Prostate gland (tissue), 2 donors: ENCODE measurements around the gene CSAD. TPM values are rescaled to one million over a fixed set of nuclear protein-coding genes. Genes with fewer than 3 reads are reported as not detected.
"Not testable (repeated sequence)": the region's sequence is repeated elsewhere in the genome, so short reads cannot be mapped to it uniquely, and the experiment has no call there.

Source experiments
- DNase-seq: peaks from one replicate; pipeline ENCODE4 v3.0.0-alpha.2; 2019; ENCODE audit warnings: low spot score
- H3K27ac ChIP-seq, 2 donors: fragments of 200-600 bp; sonication (generic); 2 replicates each; pipeline ENCODE4 v1.5.1; 2017 to 2019
- H3K27me3 ChIP-seq: fragments of 200-600 bp; sonication (generic); replicated peaks from 2 replicates; pipeline ENCODE4 v1.5.1; 2019; ENCODE audit not compliant: insufficient read depth
- H3K36me3 ChIP-seq, 2 donors: fragments of 200-600 bp; sonication (generic); 1 replicate in 1 of 2; 2 replicates in 1 of 2; pipeline versions ENCODE4 v1.5.1 to v1.8.1; 2017 to 2019
- H3K4me1 ChIP-seq: fragments of 200-600 bp; sonication (generic); replicated peaks from 2 replicates; pipeline ENCODE4 v1.5.1; 2019
- H3K4me3 ChIP-seq, 2 donors: fragments of 200-600 bp; sonication (generic); 2 replicates each; pipeline ENCODE4 v1.5.1; 2017 to 2019
- H3K9me3 ChIP-seq: fragments of 200-600 bp; sonication (generic); 2 replicates; pipeline ENCODE4 v1.5.1; 2017
- POLR2A ChIP-seq: fragments of 450-650 bp; IDR thresholded peaks from one replicate; pipeline ENCODE4 v1.6.1; 2016; ENCODE audit warnings: antibody characterized with exemption, mild to moderate bottlenecking
- POLR2AphosphoS5 ChIP-seq: sonication (generic); formaldehyde crosslinking; IDR thresholded peaks from one replicate; pipeline ENCODE4 v1.6.1; 2017; ENCODE audit warnings: antibody characterized with exemption
- WGBS: methylation state at CpG from one replicate; pipeline ENCODE4 v1.1.5; 2018; 5-methylcytosine and 5-hydroxymethylcytosine counted together
- intact Hi-C: fragments of 100-400 bp; cut with DNase I; formaldehyde crosslinking; loops from one replicate; pipeline ENCODE4 v1.14.2; 2022
- total RNA-seq, 2 donors: library from RNA; depleted of rRNA; stranded (reverse); fragments of >200 nt; gene quantifications; one replicate each; pipeline ENCODE4 v1.1.0, GENCODE V29; 2016
- TF ChIP-seq, protein P1 (sequence below), 4 experiments: fragments of 200-600 bp in 2 of 4; fragments of 450-650 bp in 2 of 4; sonication (generic) in 2 of 4; IDR thresholded peaks; 1 replicate in 3 of 4; 2 replicates in 1 of 4; pipeline ENCODE4 v1.5.1; 2016 to 2019; ENCODE audit warnings: antibody characterized with exemption in 4 of 4, mild to moderate bottlenecking in 2 of 4, moderate library complexity in 2 of 4

CSAD gene
- total RNA-seq, 2 donors from 2014 or later: 30.8 to 92.5 TPM

DNA sequence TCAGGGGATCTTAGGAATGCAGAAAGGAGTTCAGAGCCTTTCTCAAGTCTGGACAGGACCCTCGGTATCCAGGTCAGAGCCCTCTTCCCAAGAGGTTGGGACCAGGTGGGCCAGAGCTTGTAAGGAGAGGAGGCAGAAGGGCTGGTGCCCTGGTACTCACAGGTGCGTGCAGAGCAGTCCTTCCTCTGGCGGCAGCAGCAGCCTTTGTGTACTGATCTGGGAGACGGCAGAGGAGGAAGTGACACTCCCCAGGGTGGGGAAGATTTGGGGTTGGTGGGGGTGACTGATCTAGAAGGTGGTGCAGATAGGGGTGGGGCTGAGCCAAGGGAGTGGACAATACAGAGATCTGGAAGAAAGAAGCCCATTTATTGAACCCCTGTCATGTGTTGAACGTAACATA, 26.3 kb upstream of the CSAD start, which contains the start of gene ITGB7:
Gene ITGB7 (minus strand): TSS at position 210 of the 400 bp plus-strand sequence. CDS start 6,808 bp downstream, outside the sequence.
- Histone ChIP-seq H3K4me3 (no peak within 1 kb of the TSS), H3K9me3 (no peaks in the 10 kb centered on the region), H3K27me3 (no peaks in the 10 kb centered on the region), H3K27ac (no peak within 1 kb of the TSS), H3K36me3 (peaks cover 0 to 9% of the 10 kb centered on the region in 2 donors), H3K4me1 (no peaks in the 10 kb centered on the region)
- 36% methylated on average over 5 of the region's 5 CpGs for WGBS
- TF ChIP-seq, protein P1, sequence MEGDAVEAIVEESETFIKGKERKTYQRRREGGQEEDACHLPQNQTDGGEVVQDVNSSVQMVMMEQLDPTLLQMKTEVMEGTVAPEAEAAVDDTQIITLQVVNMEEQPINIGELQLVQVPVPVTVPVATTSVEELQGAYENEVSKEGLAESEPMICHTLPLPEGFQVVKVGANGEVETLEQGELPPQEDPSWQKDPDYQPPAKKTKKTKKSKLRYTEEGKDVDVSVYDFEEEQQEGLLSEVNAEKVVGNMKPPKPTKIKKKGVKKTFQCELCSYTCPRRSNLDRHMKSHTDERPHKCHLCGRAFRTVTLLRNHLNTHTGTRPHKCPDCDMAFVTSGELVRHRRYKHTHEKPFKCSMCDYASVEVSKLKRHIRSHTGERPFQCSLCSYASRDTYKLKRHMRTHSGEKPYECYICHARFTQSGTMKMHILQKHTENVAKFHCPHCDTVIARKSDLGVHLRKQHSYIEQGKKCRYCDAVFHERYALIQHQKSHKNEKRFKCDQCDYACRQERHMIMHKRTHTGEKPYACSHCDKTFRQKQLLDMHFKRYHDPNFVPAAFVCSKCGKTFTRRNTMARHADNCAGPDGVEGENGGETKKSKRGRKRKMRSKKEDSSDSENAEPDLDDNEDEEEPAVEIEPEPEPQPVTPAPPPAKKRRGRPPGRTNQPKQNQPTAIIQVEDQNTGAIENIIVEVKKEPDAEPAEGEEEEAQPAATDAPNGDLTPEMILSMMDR (IDR thresholded peaks at IDR 0.05): no peak
- TF ChIP-seq POLR2AphosphoS5 (no peak), POLR2A (no peak)
- no peak for DNase-seq
- intact Hi-C loops: no loop called here

DNA sequence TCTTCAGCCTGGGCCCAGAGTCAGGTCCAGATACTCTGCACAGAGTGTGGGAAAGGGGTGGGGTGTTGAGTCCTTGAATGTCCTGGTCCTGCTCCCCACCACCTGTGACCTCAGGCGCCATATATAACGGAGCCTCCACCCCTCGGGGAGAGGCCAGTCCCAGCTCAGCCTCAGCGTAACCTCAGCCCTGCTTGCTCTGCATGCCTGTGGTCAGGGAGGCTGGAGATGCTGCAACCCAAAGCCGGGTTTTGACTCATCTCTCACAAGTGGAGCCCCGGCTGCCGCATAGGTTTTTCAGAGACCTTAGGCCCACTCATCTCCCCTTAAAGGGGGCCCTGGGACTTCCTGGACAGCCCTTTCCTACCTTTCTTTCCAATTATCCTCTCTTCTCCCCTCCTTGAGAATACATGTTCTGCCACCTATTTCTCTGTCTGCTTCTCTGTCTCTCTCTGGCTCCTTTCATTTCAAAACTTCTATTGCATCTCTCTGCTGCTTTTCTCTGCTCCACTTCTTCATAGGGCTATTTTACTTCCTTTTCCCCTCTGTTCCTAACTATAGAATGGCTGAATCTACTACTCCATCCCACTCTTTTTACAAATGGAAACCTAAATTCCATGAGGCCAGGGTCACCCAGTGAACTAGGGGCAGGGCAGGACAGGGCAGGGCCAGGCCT, 25.2 kb upstream of the CSAD start:
- intact Hi-C loops: no loop called here
- no peak overlapping the region for H3K27ac ChIP-seq
- no peaks in the 10 kb centered on the region for H3K9me3 ChIP-seq
- DNase-seq: no peak
- no peaks in the 10 kb centered on the region for H3K4me1 ChIP-seq
- H3K27me3 ChIP-seq: no peaks in the 10 kb centered on the region
- TF ChIP-seq, protein P1 (IDR thresholded peaks at IDR 0.05): no peak
- TF ChIP-seq POLR2AphosphoS5 (no peak), POLR2A (no peak)
- peaks cover 0 to under 1% of the 10 kb centered on the region in 2 donors for H3K36me3 ChIP-seq
- WGBS: 72% methylated on average over 7 of the region's 7 CpGs
- no peak overlapping the region for H3K4me3 ChIP-seq

DNA sequence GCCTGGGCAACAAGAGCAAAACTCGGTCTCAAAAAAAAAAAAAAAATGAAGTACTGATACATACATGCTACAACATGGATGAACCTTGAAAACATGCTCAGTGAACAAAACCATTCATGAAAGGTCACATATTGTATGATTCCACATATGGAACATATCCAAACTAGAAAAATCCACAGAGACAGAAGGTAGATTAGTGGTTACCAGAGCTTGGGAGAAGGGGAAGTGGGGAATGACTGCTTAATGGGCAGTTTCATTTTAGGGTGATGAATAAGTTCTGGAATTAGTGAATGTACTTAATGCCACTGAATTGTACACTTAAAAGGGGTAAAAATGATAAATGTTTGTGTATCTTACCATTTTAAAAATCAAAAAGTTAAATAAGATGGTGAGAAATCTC, 23.6 kb upstream of the CSAD start:
- no peak overlapping the region for H3K27ac ChIP-seq
- intact Hi-C loops: no loop called here
- H3K36me3 ChIP-seq: no peaks in the 10 kb centered on the region
- no peak for DNase-seq
- no peak overlapping the region for H3K4me3 ChIP-seq
- H3K4me1 ChIP-seq: no peaks in the 10 kb centered on the region
- no peaks in the 10 kb centered on the region for H3K9me3 ChIP-seq
- H3K27me3 ChIP-seq: no peaks in the 10 kb centered on the region
- TF ChIP-seq, protein P1 (IDR thresholded peaks at IDR 0.05): no peak
- TF ChIP-seq POLR2AphosphoS5 (no peak), POLR2A (no peak)
- 88% methylated on average over 1 of the region's 1 CpG for WGBS

DNA sequence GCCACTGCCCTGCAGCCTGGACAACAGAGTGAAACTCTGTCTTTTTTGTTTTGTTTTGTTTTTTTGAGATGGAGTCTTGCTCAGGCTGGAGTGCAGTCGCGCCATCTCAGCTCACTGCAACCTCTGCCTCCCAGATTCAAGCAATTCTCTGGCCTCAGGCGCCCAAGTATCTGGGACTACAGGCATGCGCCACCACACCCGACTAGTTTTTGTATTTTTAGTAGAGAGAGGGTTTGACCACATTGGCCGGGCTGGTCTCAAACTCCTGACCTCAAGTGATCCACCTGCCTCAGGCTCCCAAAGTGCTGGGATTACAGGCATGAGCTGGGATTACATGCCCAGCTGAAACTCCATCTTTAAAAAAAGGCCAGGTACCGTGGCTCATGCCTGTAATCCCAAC, 21.6 kb upstream of the CSAD start:
- H3K4me1 ChIP-seq, H3K36me3 ChIP-seq, H3K4me3 ChIP-seq, H3K27ac ChIP-seq, DNase-seq, intact Hi-C loops, H3K9me3 ChIP-seq, H3K27me3 ChIP-seq: not testable (repeated sequence)
- 95% methylated on average over 7 of the region's 7 CpGs for WGBS

DNA sequence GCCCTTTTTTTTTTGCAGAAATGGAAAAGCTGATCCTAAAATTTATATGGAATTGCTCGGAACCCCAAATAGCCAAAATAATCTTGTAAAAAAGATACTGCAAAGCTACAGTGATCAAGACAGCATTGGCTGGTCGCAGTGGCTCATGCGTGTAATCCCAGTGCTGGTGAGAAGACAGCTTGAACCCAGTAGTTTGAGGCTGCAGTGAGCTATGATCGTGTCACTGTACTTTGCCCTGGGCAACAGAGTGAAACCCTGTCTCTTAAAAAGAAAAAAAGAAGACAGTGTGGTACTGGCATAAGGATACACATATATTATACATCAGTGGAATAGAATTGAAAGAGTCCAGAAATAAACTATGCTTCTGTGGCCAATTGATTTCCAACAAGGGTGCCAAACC, 20.9 kb upstream of the CSAD start:
- no peak for TF ChIP-seq POLR2A
- TF ChIP-seq POLR2AphosphoS5: no peak
- TF ChIP-seq, protein P1 (IDR thresholded peaks at IDR 0.05): no peak
- H3K4me1 ChIP-seq: no peaks in the 10 kb centered on the region
- 87% methylated on average over 4 of the region's 4 CpGs for WGBS
- H3K4me3 ChIP-seq: no peak overlapping the region
- no peaks in the 10 kb centered on the region for H3K27me3 ChIP-seq
- no peaks in the 10 kb centered on the region for H3K9me3 ChIP-seq
- H3K27ac ChIP-seq: no peak overlapping the region
- no peaks in the 10 kb centered on the region for H3K36me3 ChIP-seq
- DNase-seq: no peak
- intact Hi-C loops: no loop called here
